HG03108 (cell line): ENCODE data around the gene AQP7.
"Not testable (repeated sequence)": the region's sequence is repeated elsewhere in the genome, so short reads cannot be mapped to it uniquely, and the experiment has no call there.

ENCODE experiments used
- ATAC-seq: cut with Tn5 transposase; IDR thresholded peaks from one replicate; pipeline ENCODE4 v1.9.1; 2021; ENCODE audit warnings: moderate library complexity; ENCODE audit not compliant: unreplicated experiment

AQP7 gene

GRCh38 chr9:33434317-33435105 lies 32.1 kb upstream of the AQP7 start:
- no peak for ATAC-seq

DNA sequence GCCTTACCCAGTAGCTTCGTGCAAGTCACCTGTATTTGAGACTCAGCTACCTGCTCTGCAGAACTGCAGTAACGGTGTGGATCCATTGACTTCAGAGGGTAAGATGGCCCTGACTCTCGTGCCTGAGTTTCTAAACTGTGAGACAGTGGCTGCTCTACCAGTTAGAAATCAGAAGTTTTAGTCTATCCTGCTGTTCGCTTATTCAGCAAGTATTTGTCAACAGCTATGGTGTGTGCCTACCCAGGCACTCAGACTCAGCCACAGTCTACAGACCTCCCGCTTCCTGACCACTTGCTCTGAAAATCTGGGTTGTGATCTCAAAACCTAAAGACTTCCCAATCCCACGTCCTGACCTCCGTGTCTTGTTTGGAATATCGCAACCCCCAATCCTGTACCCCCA lies 31.5 kb upstream of the AQP7 start:
- ATAC-seq: no peak

GRCh38 chr9:33431420-33431819 lies 29.1 kb upstream of the AQP7 start:
- no peak for ATAC-seq

- no peak for ATAC-seq
Measured at GRCh38 chr9:33430942-33431341, 28.6 kb upstream of the AQP7 start.

- no peak for ATAC-seq
Measured at GRCh38 chr9:33429256-33429985, 27.1 kb upstream of the AQP7 start.

- ATAC-seq: no peak
Measured at GRCh38 chr9:33426843-33427293, 24.5 kb upstream of the AQP7 start.

DNA sequence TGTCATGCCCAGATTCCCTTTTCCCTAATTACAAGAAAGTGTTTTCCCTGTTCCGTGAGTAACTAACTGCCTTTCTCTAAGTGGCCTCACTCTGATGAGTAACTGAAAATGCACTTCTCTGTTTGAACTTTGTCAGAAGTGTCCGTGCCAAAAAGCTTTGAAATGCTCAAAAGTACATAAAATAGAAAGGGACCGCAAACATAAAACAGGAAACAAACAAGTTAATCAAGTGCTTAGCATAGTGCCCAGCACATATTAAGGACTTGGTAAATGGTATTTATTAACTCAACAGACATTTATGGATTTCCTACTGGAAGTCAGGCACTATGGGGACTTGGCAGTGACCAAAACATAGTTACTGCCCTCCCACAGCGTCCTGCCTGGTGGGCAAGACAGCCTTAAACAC lies 22.8 kb upstream of the AQP7 start:
- ATAC-seq: no peak

- not testable (repeated sequence) for ATAC-seq
Measured at GRCh38 chr9:33424492-33424891, 22.1 kb upstream of the AQP7 start.

GRCh38 chr9:33424043-33424442 lies 21.7 kb upstream of the AQP7 start:
- not testable (repeated sequence) for ATAC-seq

- ATAC-seq: no peak
Measured at GRCh38 chr9:33419708-33420303, 17.4 kb upstream of the AQP7 start.

DNA sequence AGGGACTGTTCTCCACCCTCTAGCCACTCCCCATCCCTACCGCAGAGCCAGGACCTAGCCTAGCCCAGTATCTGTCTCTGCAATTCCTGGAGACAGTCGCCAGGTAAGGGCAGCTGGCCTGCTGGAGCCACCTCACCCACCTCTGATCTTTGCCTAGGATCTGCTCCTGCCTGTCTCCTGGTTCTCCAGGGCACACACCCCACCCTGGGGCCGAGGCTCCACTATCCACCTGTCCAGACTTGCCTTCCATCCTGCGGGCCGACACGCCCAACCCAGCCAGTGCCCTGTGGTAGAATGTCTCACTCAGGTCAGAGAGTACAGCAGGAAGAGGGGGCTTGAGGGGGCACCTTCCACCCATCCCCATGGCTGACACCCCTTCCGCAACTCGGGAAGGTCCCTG lies 15.7 kb upstream of the AQP7 start:
- ATAC-seq: no peak

- ATAC-seq: no peak
Measured at GRCh38 chr9:33416996-33417395, 14.6 kb upstream of the AQP7 start.

- no peak for ATAC-seq
Measured at GRCh38 chr9:33415501-33416038, 13.2 kb upstream of the AQP7 start.

- no peak for ATAC-seq
Measured at GRCh38 chr9:33414889-33415500, 12.6 kb upstream of the AQP7 start.

- no peak for ATAC-seq
Measured at GRCh38 chr9:33414268-33414667, 11.9 kb upstream of the AQP7 start.

GRCh38 chr9:33408087-33408486 lies 5.7 kb upstream of the AQP7 start:
- ATAC-seq: no peak

- no peak for ATAC-seq
Measured at GRCh38 chr9:33407061-33407460, 4.7 kb upstream of the AQP7 start.

DNA sequence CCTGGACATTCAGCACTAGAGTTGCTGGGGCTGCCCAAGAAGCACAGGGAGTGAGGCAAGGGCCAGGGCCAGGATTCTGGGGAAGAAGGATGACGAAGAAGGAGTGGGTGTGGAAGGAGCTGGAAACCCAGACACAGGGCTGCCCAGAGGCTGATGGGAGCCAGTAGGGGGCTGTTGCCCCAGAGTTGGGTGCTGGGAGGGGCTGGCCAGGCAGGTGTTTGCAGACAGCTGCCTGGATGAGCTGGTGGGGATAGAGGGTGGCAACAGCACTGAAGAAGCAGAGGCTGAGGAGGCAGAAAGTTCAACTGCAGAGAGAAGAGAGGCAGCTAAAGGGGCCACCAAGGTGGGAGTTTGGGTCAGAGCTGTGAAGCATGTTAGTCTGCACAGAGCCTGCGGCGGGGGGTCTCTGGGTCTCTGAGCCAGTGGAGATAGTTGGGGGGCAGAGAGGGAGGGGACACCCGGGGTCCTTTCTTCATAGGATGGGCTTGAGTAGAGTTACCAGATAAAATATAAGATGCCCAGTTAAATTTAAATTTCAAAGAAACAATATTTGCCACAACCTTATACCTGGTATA lies 2.5 kb upstream of the AQP7 start:
- ATAC-seq: no peak

- ATAC-seq: no peak
Measured at GRCh38 chr9:33403941-33404787, 1.8 kb upstream of the AQP7 start.

- not testable (repeated sequence) for ATAC-seq
Measured at GRCh38 chr9:33401809-33402208, 559 bp downstream of the AQP7 start.
